Heart left ventricle (tissue), 13 donors: ENCODE measurements around the gene C10orf143.

ENCODE experiments used
- POLR2A ChIP-seq, 2 donors: fragments of 450-650 bp; IDR thresholded peaks; one replicate each; pipeline ENCODE4 v1.6.1; 2017; ENCODE audit warnings: antibody characterized with exemption in 2 of 2, mild to moderate bottlenecking in 2 of 2, moderate library complexity in 2 of 2
- TF ChIP-seq, protein P1 (sequence below), 12 donors: fragments of 200-600 bp; sonication (generic) in 4 of 12; IDR thresholded peaks; one replicate each; pipeline versions ENCODE4 v1.5.0 to v1.8.0; 2018 to 2022; ENCODE audit warnings: antibody characterized with exemption in 12 of 12, mild to moderate bottlenecking in 5 of 12
- donor health status: ischemic (EF 13 %, LVEDD 7.1; RV severe dilation, severe dysfunction).
- donor health status: DM: no; HTN: yes; CAD: no.
- donor health status: DM: no; HTN: no; CAD: no.
- donor health status: ischemic (EF 25% LVEDD 6.9; RV normal size, moderate dysfunction).
- donor health status: ischemic (EF 25% LVEDD 5.7; RV mildly dilated, moderate dysfunction).
- donor health status: ischemic (EF 35%, LVEDD 5.7; RV mildly dilated, moderate dysfunction).
- donor health status: nonischemic (EF 11% LVEDD 7.7; RV severe dilation, severe dysfunction).
- donor health status: DM: yes; HTN: yes; CAD: no.
- donor health status: PGD.
- donor health status: ischemic (EF 29% LVEDD 5.4; RV normal size, mild dysfunction).
- donor health status: nonischemic (EF 23%, LVEDD 6.1; RV moderate dilation, normal function).

DNA sequence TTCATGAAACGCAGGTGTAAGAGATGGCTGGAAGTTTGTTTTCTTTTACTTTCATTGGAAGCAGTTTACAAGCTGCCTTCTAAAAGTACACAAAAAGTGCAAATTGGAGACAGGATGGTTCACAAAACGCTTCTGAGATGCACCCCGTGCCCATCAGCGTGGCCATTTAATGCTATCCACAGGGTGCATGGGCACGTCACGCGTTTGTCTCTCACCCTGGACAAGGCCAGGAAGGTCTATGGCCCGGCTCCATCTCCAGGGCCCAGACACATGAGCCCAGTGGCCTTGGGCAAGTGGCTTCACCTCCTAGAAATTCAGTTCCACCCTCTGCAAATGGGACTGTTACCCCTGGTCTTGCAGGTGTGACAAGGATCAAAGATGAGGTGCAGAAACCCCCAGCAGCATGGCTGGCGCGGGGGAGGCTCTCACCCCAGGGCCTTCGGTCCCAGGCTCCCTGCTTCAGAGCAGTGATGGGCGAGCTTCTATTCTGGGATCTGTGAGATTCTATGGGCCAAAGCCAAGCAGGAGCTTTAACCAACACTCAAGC lies 85.8 kb downstream of the C10orf143 start:
- TF ChIP-seq, protein P1, sequence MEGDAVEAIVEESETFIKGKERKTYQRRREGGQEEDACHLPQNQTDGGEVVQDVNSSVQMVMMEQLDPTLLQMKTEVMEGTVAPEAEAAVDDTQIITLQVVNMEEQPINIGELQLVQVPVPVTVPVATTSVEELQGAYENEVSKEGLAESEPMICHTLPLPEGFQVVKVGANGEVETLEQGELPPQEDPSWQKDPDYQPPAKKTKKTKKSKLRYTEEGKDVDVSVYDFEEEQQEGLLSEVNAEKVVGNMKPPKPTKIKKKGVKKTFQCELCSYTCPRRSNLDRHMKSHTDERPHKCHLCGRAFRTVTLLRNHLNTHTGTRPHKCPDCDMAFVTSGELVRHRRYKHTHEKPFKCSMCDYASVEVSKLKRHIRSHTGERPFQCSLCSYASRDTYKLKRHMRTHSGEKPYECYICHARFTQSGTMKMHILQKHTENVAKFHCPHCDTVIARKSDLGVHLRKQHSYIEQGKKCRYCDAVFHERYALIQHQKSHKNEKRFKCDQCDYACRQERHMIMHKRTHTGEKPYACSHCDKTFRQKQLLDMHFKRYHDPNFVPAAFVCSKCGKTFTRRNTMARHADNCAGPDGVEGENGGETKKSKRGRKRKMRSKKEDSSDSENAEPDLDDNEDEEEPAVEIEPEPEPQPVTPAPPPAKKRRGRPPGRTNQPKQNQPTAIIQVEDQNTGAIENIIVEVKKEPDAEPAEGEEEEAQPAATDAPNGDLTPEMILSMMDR (IDR thresholded peaks at IDR 0.05) = no peak
- TF ChIP-seq POLR2A (IDR thresholded peaks at IDR 0.05) = no peak
